ENCODE data around the gene PPM1A.
A peak's percentile ranks its signal among the peaks of the same experiment; 100 is the strongest.

The PPM1A gene

DNA sequence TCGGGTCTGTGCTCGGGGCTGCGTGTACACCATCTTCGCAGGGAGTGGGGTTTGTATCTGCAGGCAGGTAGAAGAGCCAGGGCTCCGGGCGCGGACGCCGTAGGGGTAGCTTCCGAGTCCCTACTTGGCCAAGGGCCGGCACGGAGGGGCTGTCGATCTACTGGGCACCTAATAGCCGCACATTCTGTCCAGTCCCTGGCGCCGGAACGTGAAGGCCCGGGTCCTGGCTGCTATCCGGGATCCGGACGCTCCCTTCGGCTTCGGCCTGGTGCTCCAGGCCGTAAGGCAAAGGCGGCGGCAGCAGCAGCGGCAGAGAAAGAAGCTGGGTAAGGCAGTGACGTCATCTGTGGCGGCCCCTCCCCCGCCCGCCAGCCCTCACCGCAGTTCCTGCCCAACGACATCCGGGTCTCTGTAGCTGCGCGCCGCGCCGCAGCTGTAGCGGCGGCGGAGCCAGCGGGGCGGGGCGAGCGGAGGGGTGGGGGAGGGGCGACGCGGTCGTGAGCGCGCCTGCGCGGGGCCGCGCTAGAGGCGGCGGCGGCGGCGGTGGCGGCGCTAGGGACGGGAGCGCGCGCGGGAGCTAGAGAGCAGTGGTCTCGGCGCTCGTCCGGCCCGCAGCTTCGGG, at the start of gene PPM1A (continued):
- TF ChIP-seq ZNF175 (tag by site-specific recombination; IDR thresholded peaks at IDR 0.05), result no peak
- TF ChIP-seq, protein P1, sequence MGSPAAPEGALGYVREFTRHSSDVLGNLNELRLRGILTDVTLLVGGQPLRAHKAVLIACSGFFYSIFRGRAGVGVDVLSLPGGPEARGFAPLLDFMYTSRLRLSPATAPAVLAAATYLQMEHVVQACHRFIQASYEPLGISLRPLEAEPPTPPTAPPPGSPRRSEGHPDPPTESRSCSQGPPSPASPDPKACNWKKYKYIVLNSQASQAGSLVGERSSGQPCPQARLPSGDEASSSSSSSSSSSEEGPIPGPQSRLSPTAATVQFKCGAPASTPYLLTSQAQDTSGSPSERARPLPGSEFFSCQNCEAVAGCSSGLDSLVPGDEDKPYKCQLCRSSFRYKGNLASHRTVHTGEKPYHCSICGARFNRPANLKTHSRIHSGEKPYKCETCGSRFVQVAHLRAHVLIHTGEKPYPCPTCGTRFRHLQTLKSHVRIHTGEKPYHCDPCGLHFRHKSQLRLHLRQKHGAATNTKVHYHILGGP (tag by site-specific recombination; IDR thresholded peaks at IDR 0.05), result no peak
- TF ChIP-seq, protein P2, sequence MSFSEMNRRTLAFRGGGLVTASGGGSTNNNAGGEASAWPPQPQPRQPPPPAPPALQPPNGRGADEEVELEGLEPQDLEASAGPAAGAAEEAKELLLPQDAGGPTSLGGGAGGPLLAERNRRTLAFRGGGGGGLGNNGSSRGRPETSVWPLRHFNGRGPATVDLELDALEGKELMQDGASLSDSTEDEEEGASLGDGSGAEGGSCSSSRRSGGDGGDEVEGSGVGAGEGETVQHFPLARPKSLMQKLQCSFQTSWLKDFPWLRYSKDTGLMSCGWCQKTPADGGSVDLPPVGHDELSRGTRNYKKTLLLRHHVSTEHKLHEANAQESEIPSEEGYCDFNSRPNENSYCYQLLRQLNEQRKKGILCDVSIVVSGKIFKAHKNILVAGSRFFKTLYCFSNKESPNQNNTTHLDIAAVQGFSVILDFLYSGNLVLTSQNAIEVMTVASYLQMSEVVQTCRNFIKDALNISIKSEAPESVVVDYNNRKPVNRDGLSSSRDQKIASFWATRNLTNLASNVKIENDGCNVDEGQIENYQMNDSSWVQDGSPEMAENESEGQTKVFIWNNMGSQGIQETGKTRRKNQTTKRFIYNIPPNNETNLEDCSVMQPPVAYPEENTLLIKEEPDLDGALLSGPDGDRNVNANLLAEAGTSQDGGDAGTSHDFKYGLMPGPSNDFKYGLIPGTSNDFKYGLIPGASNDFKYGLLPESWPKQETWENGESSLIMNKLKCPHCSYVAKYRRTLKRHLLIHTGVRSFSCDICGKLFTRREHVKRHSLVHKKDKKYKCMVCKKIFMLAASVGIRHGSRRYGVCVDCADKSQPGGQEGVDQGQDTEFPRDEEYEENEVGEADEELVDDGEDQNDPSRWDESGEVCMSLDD (tag by site-specific recombination; IDR thresholded peaks at IDR 0.05), result peak; percentile 11; the same call in 1 of the 2 replicates
- TF ChIP-seq ZEB2 (tag by site-specific recombination; IDR thresholded peaks at IDR 0.05), result peak; percentile 53
- TF ChIP-seq YY1 (tag by site-specific recombination; IDR thresholded peaks at IDR 0.05), result no peak
- TF ChIP-seq ZNF2 (tag by site-specific recombination; IDR thresholded peaks at IDR 0.05), result peak; percentile 55; the same call in 1 of the 2 replicates
- TF ChIP-seq, protein P3, sequence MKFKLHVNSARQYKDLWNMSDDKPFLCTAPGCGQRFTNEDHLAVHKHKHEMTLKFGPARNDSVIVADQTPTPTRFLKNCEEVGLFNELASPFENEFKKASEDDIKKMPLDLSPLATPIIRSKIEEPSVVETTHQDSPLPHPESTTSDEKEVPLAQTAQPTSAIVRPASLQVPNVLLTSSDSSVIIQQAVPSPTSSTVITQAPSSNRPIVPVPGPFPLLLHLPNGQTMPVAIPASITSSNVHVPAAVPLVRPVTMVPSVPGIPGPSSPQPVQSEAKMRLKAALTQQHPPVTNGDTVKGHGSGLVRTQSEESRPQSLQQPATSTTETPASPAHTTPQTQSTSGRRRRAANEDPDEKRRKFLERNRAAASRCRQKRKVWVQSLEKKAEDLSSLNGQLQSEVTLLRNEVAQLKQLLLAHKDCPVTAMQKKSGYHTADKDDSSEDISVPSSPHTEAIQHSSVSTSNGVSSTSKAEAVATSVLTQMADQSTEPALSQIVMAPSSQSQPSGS (tag by site-specific recombination; IDR thresholded peaks at IDR 0.05; ENCODE audit: low read depth), result peak; percentile 99
- peak; percentile 57; the same call in 1 of the 2 replicates for TF ChIP-seq ZXDB (tag by site-specific recombination; IDR thresholded peaks at IDR 0.05)
- no peak for TF ChIP-seq ZNF670 (tag by site-specific recombination; IDR thresholded peaks at IDR 0.05; ENCODE audit: low read depth)
- no peak for TF ChIP-seq FEZF1 (tag by site-specific recombination; IDR thresholded peaks at IDR 0.05)
- TF ChIP-seq, protein P4, sequence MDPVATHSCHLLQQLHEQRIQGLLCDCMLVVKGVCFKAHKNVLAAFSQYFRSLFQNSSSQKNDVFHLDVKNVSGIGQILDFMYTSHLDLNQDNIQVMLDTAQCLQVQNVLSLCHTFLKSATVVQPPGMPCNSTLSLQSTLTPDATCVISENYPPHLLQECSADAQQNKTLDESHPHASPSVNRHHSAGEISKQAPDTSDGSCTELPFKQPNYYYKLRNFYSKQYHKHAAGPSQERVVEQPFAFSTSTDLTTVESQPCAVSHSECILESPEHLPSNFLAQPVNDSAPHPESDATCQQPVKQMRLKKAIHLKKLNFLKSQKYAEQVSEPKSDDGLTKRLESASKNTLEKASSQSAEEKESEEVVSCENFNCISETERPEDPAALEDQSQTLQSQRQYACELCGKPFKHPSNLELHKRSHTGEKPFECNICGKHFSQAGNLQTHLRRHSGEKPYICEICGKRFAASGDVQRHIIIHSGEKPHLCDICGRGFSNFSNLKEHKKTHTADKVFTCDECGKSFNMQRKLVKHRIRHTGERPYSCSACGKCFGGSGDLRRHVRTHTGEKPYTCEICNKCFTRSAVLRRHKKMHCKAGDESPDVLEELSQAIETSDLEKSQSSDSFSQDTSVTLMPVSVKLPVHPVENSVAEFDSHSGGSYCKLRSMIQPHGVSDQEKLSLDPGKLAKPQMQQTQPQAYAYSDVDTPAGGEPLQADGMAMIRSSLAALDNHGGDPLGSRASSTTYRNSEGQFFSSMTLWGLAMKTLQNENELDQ (tag by site-specific recombination; IDR thresholded peaks at IDR 0.05; ENCODE audit: low read depth), result no peak
- peak; percentile 74 for TF ChIP-seq SP2 (tag by site-specific recombination; IDR thresholded peaks at IDR 0.05)
- TF ChIP-seq ZNF155 (tag by site-specific recombination; IDR thresholded peaks at IDR 0.05), result no peak
- TF ChIP-seq ZNF548 (tag by site-specific recombination; IDR thresholded peaks at IDR 0.05), result no peak
- no peak for TF ChIP-seq SCRT1 (tag by site-specific recombination; IDR thresholded peaks at IDR 0.05; ENCODE audit: borderline replicate concordance)
- no peak; the same call in 1 of the 2 replicates for TF ChIP-seq ZNF843 (tag by site-specific recombination; IDR thresholded peaks at IDR 0.05)
- TF ChIP-seq, protein P5, sequence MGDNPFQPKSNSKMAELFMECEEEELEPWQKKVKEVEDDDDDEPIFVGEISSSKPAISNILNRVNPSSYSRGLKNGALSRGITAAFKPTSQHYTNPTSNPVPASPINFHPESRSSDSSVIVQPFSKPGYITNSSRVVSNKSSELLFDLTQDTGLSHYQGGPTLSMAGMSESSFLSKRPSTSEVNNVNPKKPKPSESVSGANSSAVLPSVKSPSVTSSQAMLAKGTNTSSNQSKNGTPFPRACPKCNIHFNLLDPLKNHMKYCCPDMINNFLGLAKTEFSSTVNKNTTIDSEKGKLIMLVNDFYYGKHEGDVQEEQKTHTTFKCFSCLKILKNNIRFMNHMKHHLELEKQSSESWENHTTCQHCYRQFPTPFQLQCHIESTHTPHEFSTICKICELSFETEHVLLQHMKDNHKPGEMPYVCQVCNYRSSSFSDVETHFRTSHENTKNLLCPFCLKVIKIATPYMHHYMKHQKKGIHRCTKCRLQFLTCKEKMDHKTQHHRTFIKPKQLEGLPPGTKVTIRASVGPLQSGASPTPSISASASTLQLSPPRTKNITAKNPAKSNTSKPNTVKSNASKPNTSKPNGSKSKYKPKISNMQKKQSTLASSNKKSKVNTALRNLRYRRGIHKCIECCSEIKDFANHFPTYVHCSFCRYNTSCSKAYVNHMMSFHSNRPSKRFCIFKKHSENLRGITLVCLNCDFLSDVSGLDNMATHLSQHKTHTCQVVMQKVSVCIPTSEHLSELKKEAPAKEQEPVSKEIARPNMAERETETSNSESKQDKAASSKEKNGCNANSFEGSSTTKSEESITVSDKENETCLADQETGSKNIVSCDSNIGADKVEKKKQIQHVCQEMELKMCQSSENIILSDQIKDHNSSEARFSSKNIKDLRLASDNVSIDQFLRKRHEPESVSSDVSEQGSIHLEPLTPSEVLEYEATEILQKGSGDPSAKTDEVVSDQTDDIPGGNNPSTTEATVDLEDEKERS (tag by site-specific recombination; IDR thresholded peaks at IDR 0.05), result no peak
- peak; percentile 97 for TF ChIP-seq ZNF629 (tag by site-specific recombination; IDR thresholded peaks at IDR 0.05)
- TF ChIP-seq ZNF529 (tag by site-specific recombination; IDR thresholded peaks at IDR 0.05; ENCODE audit: insufficient replicate concordance), result no peak
- no peak for TF ChIP-seq GLI2 (tag by site-specific recombination; IDR thresholded peaks at IDR 0.05; ENCODE audit: borderline replicate concordance, low read depth)
- TF ChIP-seq ZNF664 (tag by site-specific recombination; IDR thresholded peaks at IDR 0.05), result no peak
- TF ChIP-seq, protein P6, sequence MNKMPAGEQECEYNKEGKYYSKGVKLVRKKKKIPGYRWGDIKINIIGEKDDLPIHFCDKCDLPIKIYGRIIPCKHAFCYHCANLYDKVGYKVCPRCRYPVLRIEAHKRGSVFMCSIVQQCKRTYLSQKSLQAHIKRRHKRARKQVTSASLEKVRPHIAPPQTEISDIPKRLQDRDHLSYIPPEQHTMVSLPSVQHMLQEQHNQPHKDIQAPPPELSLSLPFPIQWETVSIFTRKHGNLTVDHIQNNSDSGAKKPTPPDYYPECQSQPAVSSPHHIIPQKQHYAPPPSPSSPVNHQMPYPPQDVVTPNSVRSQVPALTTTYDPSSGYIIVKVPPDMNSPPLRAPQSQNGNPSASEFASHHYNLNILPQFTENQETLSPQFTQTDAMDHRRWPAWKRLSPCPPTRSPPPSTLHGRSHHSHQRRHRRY (tag by site-specific recombination; IDR thresholded peaks at IDR 0.05), result no peak
- TF ChIP-seq, protein P7, sequence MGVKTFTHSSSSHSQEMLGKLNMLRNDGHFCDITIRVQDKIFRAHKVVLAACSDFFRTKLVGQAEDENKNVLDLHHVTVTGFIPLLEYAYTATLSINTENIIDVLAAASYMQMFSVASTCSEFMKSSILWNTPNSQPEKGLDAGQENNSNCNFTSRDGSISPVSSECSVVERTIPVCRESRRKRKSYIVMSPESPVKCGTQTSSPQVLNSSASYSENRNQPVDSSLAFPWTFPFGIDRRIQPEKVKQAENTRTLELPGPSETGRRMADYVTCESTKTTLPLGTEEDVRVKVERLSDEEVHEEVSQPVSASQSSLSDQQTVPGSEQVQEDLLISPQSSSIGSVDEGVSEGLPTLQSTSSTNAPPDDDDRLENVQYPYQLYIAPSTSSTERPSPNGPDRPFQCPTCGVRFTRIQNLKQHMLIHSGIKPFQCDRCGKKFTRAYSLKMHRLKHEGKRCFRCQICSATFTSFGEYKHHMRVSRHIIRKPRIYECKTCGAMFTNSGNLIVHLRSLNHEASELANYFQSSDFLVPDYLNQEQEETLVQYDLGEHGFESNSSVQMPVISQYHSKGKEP (tag by site-specific recombination; IDR thresholded peaks at IDR 0.05), result no peak

All from HEK293 (cell line).